Tibial artery (tissue), 4 donors: ENCODE measurements around the gene SNX9.
A peak's percentile ranks its signal among the peaks of the same experiment; 100 is the strongest.
"Not testable (repeated sequence)": the region's sequence is repeated elsewhere in the genome, so short reads cannot be mapped to it uniquely, and the experiment has no call there.

Source experiments
- DNase-seq, 2 donors: peaks; one replicate each; pipeline ENCODE4 v3.0.0-alpha.2; 2019
- H3K27ac ChIP-seq, 2 donors: fragments of 200-600 bp; sonication (generic) in 1 of 2; 1 replicate in 1 of 2; 2 replicates in 1 of 2; pipeline ENCODE4 v1.5.1; 2018 to 2019; ENCODE audit warnings: mild to moderate bottlenecking in 1 of 2
- H3K27me3 ChIP-seq, 2 donors: fragments of 200-600 bp; sonication (generic) in 1 of 2; one replicate each; pipeline versions ENCODE4 v1.5.1 to v1.6.0; 2016 to 2019
- H3K36me3 ChIP-seq, 3 donors: fragments of 200-600 bp; sonication (generic) in 2 of 3; one replicate each; pipeline ENCODE4 v1.5.1; 2016 to 2019; ENCODE audit warnings: mild to moderate bottlenecking in 2 of 3
- H3K4me1 ChIP-seq, 4 donors: fragments of 200-600 bp; sonication (generic) in 2 of 4; 1 replicate in 3 of 4; 2 replicates in 1 of 4; pipeline ENCODE4 v1.5.1; 2016 to 2019
- H3K4me3 ChIP-seq, 2 donors: fragments of 200-600 bp; sonication (generic) in 1 of 2; 1 replicate in 1 of 2; 2 replicates in 1 of 2; pipeline ENCODE4 v1.5.1; 2018 to 2019; ENCODE audit warnings: mild to moderate bottlenecking in 2 of 2
- H3K9me3 ChIP-seq, 3 donors: fragments of 200-600 bp; sonication (generic) in 1 of 3; one replicate each; pipeline ENCODE4 v1.5.1; 2016 to 2019
- intact Hi-C: fragments of 100-400 bp; cut with DNase I; formaldehyde crosslinking; loops from one replicate; pipeline ENCODE4 v1.15.0; 2023; ENCODE audit warnings: low total_unique reads
- TF ChIP-seq, protein P1 (sequence below), 2 experiments: fragments of 200-600 bp in 1 of 2; fragments of 450-650 bp in 1 of 2; IDR thresholded peaks; one replicate each; pipeline ENCODE4 v1.5.1; 2017 to 2019; ENCODE audit warnings: antibody characterized with exemption in 2 of 2, mild to moderate bottlenecking in 1 of 2, moderate library complexity in 1 of 2

SNX9 gene

DNA sequence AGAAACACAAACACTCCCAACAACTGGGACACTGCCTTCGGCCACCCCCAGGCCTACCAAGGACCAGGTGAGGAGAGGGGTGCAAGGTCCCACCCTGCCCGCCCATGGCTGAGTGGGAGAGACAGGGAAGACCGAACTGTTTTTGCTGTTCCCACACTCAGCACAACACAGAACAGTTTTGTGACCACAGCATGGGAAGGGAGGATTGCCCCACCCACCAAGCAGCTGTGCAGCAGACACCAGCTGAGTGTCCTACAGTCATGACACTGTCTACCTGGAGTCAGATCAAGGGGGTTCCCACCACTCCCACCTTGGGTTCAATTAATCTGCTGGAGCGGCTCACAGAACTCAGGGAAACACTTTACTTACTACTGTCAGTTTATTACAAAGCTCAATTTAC is 73.9 kb downstream of the SNX9 start:
- H3K4me1 ChIP-seq = peaks cover 0 to 14% (median 3%) of the 10 kb centered on the region in 4 donors
- H3K36me3 ChIP-seq = peaks cover 11 to 41% (median 27%) of the 10 kb centered on the region in 3 donors
- no peak for DNase-seq
- H3K9me3 ChIP-seq = no peaks in the 10 kb centered on the region
- intact Hi-C loops = no loop called here
- no peak overlapping the region for H3K4me3 ChIP-seq
- H3K27me3 ChIP-seq = no peaks in the 10 kb centered on the region
- no peak overlapping the region for H3K27ac ChIP-seq
- TF ChIP-seq, protein P1, sequence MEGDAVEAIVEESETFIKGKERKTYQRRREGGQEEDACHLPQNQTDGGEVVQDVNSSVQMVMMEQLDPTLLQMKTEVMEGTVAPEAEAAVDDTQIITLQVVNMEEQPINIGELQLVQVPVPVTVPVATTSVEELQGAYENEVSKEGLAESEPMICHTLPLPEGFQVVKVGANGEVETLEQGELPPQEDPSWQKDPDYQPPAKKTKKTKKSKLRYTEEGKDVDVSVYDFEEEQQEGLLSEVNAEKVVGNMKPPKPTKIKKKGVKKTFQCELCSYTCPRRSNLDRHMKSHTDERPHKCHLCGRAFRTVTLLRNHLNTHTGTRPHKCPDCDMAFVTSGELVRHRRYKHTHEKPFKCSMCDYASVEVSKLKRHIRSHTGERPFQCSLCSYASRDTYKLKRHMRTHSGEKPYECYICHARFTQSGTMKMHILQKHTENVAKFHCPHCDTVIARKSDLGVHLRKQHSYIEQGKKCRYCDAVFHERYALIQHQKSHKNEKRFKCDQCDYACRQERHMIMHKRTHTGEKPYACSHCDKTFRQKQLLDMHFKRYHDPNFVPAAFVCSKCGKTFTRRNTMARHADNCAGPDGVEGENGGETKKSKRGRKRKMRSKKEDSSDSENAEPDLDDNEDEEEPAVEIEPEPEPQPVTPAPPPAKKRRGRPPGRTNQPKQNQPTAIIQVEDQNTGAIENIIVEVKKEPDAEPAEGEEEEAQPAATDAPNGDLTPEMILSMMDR (IDR thresholded peaks at IDR 0.05) = no peak

DNA sequence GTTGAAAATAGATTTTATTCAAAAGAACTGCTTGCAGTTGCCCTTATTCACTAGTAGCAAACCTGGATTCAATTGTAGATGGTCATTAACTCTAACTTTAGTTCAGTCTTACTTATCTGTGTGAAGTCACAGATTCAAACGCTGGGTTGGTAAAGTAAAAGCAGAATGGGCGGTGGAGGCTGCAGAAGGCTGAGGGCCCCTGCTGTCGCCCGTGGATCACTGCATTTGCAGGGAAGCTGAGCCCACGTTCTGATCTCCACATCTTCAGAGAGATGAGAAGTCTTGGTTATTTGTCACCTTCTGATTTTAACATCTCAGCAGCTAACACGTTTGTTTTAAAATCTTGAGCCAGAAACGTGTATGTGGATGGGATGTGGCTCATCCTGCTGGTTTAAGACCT is 75.1 kb downstream of the SNX9 start:
- H3K36me3 ChIP-seq = peaks cover 14 to 43% (median 36%) of the 10 kb centered on the region in 3 donors
- intact Hi-C loops = no loop called here

DNA sequence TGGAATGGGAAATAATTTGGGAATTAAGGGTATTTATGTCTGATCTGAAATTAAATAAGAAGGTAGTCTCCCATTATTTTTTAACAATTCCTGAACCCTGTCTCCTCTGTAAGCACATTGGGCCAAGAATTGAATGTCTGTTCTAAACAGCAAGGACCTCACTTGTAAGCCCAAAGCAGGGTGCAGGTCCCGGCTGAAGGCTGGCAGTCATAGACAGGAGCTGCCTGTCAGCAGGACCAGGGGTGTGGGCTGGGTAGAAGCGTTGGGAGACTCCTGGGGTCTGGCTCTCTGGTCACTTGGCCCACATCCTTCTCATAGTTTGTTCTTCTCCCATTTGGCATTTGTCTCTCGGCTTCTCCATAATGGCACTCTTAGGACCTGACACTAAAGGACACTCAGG is 75.6 kb downstream of the SNX9 start:
- Histone ChIP-seq H3K27ac (peak overlapping the region in 1 of 2 donors; percentile 5), H3K4me1 (peaks cover 0 to 14% (median 3%) of the 10 kb centered on the region in 4 donors), H3K4me3 (no peak overlapping the region), H3K9me3 (no peaks in the 10 kb centered on the region), H3K27me3 (no peaks in the 10 kb centered on the region), H3K36me3 (peaks cover 14 to 41% (median 39%) of the 10 kb centered on the region in 3 donors)
- TF ChIP-seq, protein P1 (IDR thresholded peaks at IDR 0.05) = no peak
- no peak for DNase-seq
- intact Hi-C loops = no loop called here

More for the DNA sequence above, 75.1 kb downstream of the SNX9 start:
- peaks cover 0 to 14% (median 3%) of the 10 kb centered on the region in 4 donors for H3K4me1 ChIP-seq
- no peak overlapping the region for H3K27ac ChIP-seq
- DNase-seq = no peak
- TF ChIP-seq, protein P1 (IDR thresholded peaks at IDR 0.05) = peak in 1 of 2 experiments; percentile 24
- no peaks in the 10 kb centered on the region for H3K27me3 ChIP-seq
- no peaks in the 10 kb centered on the region for H3K9me3 ChIP-seq
- no peak overlapping the region for H3K4me3 ChIP-seq

DNA sequence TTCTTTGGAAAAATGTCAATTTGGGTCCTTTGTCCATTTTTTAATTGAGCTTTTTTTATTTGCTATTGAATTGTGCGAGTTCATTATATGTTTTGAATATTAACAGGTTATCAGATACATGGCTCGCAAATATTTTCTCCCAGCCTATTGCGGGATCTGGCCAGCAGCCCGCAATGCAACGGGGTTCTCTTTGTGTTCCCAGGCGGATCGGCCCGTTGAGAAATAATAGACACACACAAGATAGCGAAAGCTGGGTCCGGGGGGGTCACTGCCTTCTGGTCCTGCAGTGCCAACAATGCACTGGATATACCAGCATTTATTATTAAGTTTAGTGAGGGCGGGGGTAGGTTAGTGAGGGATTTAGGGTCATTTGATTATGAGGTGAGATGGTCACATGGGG is 77.2 kb downstream of the SNX9 start:
- H3K27me3 ChIP-seq, H3K4me3 ChIP-seq, H3K27ac ChIP-seq, intact Hi-C loops, H3K9me3 ChIP-seq, DNase-seq: not testable (repeated sequence)
- peaks cover 0 to 14% (median 3%) of the 10 kb centered on the region in 4 donors for H3K4me1 ChIP-seq
- peaks cover 14 to 53% (median 41%) of the 10 kb centered on the region in 3 donors for H3K36me3 ChIP-seq

DNA sequence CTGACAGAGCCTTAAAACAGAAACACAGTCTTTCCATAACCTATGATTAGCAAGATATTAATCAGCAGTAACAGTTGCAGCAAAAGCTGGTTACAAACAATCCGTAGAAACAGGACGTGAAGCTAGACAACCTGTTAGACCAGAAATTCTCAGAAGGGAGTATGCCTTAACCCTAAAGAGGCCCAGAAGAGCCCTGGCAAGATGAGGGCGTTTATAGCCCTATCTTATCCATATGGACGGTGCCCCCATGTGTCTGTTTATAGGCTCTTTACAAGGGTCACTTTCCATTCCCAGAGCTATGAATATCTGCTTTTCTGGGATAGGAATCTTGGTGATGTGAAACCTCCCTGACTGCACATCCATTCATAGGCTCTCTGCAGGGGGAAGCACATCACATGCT is 77.7 kb downstream of the SNX9 start:
- intact Hi-C loops, H3K27me3 ChIP-seq, H3K9me3 ChIP-seq, H3K4me3 ChIP-seq, DNase-seq, H3K27ac ChIP-seq: not testable (repeated sequence)
- Histone ChIP-seq H3K4me1 (peaks cover 0 to 14% (median 3%) of the 10 kb centered on the region in 4 donors), H3K36me3 (peaks cover 14 to 53% (median 41%) of the 10 kb centered on the region in 3 donors)

DNA sequence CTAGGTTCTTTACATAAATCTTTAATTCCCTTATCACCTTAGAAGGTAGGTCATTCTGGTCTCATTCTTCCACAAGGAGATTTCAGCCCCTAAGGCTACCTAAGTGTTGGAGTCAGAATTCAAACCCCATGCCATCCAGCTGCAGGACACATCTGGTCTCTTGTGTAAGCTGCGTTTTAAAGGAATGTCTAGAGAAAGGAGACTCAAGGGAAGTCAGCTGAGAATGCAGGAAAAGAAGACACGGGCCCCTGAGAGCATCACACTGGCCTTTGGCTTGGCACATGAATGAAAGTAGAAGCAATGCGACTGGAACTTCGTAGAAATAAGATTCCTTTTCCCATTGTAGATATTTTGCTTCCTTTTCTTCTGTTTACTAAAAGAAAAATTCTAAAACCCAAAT is 82.0 kb downstream of the SNX9 start:
- DNase-seq = no peak
- Histone ChIP-seq H3K27ac (no peak overlapping the region), H3K4me3 (no peak overlapping the region), H3K4me1 (peaks cover 0 to 7% (median 3%) of the 10 kb centered on the region in 4 donors), H3K36me3 (peaks cover 14 to 45% (median 35%) of the 10 kb centered on the region in 3 donors), H3K9me3 (no peaks in the 10 kb centered on the region), H3K27me3 (no peaks in the 10 kb centered on the region)
- TF ChIP-seq, protein P1 (IDR thresholded peaks at IDR 0.05) = no peak
- intact Hi-C loops = no loop called here
